Stimulated activated CD4-positive, alpha-beta T cell treated with anti-CD3 and anti-CD28 coated beads, Interleukin-12 subunit alpha, Interleukin-12 subunit beta, amount 100 ng/mL, for 4 hours (primary cell): Measurements from ENCODE around the gene KRTAP7-1.

ENCODE experiments used
- DNase-seq: peaks from one replicate; pipeline ENCODE4 v3.0.0-alpha.2; 2020

Gene KRTAP7-1, protein sequence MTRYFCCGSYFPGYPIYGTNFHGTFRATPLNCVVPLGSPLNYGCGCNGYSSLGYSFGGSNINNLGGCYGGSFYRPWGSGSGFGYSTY

DNA sequence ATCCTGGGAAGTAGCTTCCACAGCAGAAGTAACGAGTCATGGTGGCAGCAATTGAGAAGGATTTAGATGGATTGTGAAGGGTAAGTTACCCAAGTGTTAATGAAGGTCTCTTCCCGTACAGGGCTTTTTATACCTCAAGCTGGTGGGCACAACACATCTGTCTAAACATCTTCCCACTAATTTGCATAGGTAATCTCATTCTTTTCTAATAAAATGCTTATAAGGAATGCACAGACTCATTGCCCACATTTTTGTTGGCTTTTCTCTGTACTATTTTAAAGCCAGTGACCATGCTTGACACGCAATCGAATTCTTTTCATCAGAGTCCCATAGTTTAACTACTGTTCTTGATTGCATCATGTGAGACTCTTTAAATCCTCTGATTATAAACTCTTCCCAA, at the start of gene KRTAP7-1:
Gene KRTAP7-1, minus strand, starts transcription at position 101 of the 400 bp plus-strand sequence. Its CDS starts 61 bp downstream, at position 40.
- DNase-seq: no peak

DNA sequence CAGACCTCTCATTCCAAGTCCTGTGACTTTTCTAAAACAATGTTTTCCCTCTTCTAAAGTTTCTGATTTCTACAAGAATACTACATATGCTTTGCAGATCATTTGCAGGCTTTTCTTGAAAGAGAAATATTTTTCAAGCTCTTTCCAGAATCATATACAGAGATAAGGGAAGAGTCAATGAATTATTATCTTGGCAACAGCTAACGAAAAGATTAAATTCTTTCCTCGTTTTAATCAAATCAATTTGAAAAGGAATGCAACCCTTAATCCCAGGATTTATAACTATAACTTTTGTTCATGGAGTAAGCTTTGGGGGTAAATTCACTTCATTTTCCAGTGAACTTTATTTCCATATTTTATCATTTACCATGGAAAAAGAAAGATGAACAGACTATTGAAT, 45.0 kb upstream of the KRTAP7-1 start:
- DNase-seq: no peak

DNA sequence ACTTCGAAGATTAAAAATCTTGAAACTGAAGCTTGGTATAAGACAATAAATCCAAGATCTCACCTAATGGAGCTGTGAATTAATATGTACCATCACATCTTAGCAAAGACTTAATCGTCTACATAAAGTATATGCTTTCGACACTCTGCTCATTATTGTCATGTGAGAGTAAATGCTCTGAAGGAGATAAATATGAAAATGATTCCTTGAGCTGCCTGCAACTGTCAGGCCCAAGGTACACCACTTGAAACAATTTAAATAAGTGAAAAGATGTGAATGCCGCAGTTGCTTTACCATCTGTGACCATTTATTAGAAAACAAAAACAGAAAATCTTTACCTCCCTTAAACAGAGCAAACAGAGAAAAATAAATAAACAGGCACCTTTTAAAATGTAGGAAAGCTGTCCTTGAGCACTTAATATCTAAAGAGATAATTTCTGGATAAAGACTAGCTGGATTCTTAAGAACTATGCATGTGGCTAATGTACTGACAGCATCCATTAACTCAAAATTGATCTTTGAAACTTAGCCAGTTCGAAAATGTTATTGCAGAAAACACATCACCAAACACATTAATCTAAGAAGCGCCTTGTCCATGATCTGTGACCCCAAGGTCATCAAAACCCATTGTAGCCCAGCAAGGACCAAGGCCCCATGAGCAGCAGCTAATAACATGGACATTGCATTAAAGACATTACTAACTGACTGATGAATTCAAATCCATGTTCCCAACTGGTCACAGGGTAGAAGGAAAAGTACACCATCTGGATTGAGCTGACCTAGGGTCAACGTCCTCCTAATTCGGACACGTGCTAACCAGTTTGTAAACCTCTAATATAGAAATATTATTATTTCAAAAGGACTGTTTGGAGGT, 18.3 kb upstream of the KRTAP7-1 start:
- DNase-seq: no peak

DNA sequence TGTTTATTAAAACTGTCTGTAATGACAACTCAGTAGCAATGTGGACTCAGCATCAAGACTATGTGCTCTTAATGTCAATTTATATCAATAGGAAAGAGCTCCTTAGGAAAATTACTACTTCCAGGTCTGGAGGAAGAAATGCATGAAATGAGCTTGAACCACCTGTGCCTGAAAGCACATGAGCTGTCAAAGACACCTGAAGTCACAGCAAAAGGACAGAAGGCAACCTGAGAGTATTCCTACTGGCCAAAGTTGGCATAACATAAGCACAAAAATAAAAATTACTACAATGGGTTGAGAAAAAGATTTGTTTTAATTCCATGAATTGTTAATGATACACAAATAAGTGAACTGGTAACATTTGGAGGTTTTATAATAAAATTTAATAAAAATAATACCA, 13.4 kb upstream of the KRTAP7-1 start:
- DNase-seq: no peak

GRCh38 chr21:30839304-30839703, 9.7 kb upstream of the KRTAP7-1 start:
- peak; percentile 23 for DNase-seq

- DNase-seq: no peak
Observed at GRCh38 chr21:30838536-30838935, 9.0 kb upstream of the KRTAP7-1 start.

GRCh38 chr21:30831194-30831765, 1.7 kb upstream of the KRTAP7-1 start:
- DNase-seq: peak; percentile 18

DNA sequence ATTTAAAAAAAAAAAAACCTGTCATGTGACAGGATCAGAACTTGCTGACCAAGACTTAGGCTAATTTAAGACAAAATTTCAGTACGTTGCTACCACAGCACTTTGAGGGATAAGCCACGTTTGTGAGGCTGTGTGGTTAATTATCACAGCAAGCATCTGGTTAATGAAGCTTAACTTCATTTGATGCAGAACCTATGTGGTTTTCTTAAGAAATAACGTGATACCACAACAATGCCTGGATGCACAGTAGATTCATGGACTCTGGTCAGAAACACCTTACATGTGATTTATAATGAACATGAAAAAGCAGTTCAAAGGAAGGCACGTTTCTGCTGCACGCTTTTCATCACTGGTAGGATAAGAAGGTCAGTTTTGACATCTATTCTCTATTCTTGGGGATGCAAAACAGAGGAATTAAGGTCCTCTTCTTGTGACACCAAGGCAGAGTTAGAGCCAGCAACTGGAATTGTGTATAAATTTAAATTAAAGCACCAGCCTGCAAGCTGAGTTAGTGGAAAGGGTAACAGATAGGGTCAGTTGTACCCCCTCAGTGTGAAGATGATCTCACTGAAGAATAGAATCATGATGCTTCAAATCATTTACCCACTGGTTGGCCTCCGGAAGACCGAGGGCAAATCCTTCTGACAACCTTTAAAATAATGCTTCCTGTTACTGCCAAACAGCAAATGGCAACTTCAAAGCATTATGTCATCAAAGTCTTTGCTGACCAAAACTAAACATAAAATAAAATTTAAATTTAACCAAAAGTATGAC, 10.5 kb downstream of the KRTAP7-1 start:
- DNase-seq: no peak

DNA sequence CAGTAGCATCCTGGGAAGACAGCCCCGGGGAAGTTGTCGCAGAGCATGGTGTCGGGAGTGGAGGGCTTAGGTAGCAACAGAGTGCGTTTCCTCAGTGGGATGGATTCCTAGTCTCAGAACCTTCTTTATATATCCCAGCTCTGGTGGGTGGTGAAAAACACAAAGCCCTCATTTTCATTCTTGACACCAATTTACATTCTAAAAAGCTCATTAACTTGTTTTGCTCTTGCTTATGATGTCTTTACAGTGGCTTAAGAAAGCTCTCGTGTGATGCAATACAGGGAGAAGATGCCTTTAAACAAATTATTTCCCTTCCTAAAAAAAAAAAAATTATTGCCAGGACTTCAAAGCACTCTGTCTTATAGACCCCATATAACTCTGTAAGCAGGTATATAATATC, 16.4 kb downstream of the KRTAP7-1 start, which contains the start of gene KRTAP8-1:
Gene KRTAP8-1, minus strand, starts transcription at position 101 of the 400 bp plus-strand sequence. Its CDS starts 54 bp downstream, at position 47.
- DNase-seq: no peak

DNA sequence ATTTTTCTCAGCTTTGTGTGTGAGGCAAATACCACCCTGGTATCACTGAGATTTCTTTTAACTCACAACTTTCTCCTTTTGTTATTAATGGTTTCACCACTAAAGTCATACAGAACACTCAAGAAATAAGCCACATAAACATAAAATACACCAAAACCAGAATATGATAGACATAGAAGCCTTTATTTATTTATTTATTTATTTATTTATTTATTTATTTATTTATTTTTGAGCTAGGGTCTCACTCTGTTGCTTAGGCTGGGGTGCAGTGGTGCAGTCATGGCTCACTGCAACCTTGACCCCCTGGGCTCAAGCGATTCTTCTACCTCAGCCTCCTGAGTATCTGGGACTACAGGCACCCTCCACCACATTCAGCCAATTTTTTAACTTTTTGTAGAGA, 29.0 kb downstream of the KRTAP7-1 start:
- no peak for DNase-seq

DNA sequence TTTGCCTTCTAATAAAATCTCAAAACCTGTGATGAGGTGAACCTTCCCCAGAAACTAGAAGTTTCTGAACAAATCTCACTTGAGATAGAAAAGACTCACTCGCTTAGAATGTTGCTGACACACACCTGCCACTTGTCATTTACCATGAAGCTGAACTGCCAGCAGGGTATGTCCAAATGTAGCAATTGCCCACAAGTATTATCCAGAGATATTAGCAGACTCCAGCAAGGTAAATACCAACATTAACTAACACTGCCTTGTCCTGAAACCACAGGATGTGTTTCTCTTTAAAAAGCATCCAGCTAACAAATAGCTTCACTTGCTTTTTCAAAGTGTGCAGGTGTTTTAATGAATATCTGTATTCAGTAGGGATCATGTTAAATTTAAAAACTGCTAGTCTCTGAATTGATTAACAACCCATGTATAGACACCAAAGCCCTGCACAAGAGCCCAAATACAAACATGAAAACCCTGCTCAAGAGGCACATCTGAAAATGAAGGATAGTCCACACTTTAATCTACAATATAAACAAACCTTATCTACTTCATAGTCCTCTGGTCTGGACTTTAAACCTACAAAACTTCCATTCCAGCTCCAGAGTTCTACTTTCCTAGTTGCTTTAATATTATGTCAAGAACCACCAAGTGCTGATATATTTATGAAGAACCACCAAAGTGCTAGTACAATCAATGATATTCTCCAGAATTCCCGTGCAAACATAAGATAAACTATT, 35.8 kb downstream of the KRTAP7-1 start:
- DNase-seq: no peak

DNA sequence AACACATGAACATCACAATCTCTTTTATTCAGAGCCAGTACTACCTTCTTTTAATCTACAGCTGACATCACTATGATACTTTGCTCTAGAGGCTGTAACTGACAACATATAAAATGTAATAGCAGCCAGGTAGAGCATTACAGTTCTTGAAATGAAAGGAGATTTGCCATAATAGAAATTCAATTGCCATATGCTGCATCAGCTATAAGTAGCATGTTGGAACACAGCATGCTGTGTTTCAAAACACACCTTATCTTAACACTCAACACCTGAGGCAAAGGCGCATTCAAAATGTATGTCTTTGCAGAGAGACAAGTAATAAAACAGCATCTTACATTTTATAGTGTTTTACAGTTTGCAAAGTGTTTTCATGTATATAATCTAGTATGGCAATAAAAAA, 50.3 kb downstream of the KRTAP7-1 start:
- DNase-seq: no peak
